ENCODE results near the gene PLEKHA5.
"Not testable (repeated sequence)": the region's sequence is repeated elsewhere in the genome, so short reads cannot be mapped to it uniquely, and the experiment has no call there.

The PLEKHA5 gene

DNA sequence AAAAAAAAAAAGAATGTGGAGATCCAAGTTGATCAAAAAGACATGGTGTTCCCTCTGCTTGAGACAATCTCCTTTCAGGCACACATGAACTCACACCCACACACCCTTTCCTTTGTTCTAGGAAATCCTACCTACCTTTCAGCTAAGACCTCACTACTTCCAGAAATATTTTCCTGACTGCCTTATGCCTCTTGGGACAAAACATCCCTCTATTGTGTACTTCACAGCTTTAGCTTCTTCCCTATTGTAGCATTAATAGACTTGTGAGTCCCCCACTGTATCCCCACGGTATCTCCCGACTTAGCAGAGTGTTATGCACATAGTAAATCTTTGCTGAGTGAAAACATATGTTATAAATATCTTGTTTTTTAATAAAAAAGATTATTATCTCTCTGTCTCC lies 264.9 kb downstream of the PLEKHA5 start:
- DNase-seq (ENCODE audit: low spot score), result no peak
- in situ Hi-C loops (cut with MboI; ENCODE audit: low pct_unique_long_range_greater_than_20kb, low sequenced_read_pairs, unreplicated experiment), result no loop called here
- TF ChIP-seq, protein P1, sequence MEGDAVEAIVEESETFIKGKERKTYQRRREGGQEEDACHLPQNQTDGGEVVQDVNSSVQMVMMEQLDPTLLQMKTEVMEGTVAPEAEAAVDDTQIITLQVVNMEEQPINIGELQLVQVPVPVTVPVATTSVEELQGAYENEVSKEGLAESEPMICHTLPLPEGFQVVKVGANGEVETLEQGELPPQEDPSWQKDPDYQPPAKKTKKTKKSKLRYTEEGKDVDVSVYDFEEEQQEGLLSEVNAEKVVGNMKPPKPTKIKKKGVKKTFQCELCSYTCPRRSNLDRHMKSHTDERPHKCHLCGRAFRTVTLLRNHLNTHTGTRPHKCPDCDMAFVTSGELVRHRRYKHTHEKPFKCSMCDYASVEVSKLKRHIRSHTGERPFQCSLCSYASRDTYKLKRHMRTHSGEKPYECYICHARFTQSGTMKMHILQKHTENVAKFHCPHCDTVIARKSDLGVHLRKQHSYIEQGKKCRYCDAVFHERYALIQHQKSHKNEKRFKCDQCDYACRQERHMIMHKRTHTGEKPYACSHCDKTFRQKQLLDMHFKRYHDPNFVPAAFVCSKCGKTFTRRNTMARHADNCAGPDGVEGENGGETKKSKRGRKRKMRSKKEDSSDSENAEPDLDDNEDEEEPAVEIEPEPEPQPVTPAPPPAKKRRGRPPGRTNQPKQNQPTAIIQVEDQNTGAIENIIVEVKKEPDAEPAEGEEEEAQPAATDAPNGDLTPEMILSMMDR (IDR thresholded peaks at IDR 0.05; ENCODE audit: extremely low read depth, insufficient read depth, missing control alignments), result no peak

DNA sequence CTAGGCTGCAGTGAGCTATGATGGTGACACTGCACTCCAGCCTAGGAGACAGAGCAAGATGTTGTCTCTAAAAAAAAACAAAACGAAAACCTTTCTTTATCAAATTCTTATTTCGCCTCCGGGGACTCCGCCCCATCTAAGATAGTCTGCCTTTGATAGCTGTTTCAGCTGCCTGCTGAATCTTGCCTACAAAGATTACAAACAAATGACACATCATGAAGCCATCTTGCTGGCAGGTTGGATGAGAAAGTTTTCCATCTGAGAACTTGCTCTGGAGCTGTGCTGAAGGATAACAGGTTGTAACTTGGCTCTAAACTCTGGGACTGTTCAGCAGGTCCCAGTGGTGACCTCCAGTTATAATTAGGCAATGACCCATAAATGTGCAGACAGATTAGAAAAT lies 268.0 kb downstream of the PLEKHA5 start:
- no peak for DNase-seq (ENCODE audit: low spot score)
- in situ Hi-C loops (cut with MboI; ENCODE audit: low pct_unique_long_range_greater_than_20kb, low sequenced_read_pairs, unreplicated experiment), result no loop called here
- TF ChIP-seq, protein P1 (IDR thresholded peaks at IDR 0.05; ENCODE audit: extremely low read depth, insufficient read depth, missing control alignments), result no peak

DNA sequence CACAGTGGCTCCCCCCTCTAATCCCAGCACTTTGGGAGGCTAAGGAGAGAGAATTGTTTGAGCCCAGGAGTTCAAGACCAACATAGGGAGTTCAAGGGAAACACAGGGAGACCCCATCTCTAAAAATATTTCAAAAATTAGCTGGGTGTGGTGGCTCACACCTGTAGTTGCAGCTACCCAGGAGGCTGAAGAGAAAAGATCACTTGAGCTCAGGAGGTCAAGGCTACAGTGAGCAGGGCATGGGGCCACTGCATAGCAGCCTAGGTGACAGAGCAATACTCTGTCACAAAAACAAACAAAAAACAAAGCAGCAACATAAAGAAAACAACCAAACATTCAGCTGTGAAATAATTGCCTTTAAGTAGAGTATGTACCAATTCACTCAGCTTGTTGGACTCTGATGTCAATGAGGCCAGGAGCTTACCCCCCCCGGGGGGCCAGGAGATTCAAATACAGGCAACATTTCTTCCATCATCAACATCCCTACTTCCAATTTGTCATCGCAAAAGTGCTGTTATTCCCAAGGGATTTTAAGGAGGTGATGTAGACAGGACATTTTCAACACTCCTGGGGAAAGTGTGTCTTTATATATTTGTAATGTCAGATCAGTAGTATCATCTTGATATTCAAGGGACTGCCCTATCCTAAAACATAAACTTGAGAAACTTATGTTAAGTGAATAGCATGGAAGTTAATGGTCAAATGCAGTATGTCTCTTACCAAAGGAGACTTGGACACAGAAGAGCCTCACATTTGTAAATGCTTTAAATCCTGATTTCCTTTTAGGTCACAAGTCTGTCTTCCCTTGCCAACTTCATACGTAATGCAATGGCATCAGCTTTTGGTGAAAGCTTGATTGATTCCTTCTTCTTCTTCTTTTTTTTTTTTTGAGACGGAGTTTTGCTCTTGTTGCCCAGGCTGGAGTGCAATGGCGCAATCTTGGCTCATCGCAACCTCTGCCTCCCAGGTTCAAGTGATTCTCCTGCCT lies 269.1 kb downstream of the PLEKHA5 start:
- in situ Hi-C loops (cut with MboI; ENCODE audit: low pct_unique_long_range_greater_than_20kb, low sequenced_read_pairs, unreplicated experiment), result no loop called here
- TF ChIP-seq, protein P1 (IDR thresholded peaks at IDR 0.05; ENCODE audit: extremely low read depth, insufficient read depth, missing control alignments), result no peak
- DNase-seq (ENCODE audit: low spot score), result no peak

DNA sequence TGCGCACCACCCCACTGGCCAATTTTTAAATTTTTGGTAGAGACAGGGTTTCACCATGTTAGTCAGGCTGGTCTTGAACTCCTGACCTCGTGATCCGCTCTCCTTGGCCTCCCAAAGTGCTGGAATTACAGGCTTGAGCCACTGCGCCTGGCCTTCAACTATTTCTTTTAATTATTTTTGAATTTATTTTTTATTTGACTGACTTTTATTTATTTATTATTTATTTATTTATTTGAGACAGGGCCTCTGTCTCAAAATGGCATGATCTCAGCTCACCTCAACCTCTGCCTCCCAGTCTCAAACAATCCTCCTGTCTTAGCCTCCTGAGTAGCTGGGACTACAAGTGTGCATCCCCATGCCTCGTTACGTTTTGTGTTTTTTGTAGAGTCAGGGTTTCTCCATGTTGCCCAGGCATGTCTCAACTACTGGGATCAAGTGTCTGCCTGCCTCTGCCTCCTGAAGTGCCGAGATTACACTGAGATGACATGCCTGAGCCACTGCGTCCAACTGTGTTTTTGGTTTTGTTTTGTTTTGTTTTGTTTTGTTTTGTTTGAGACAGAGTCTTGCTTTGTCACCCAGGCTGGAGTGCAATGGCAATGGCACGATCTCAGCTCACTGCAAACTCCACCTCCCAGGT lies 271.2 kb downstream of the PLEKHA5 start:
- DNase-seq (ENCODE audit: low spot score); in situ Hi-C loops (cut with MboI; ENCODE audit: low pct_unique_long_range_greater_than_20kb, low sequenced_read_pairs, unreplicated experiment): not testable (repeated sequence)

DNA sequence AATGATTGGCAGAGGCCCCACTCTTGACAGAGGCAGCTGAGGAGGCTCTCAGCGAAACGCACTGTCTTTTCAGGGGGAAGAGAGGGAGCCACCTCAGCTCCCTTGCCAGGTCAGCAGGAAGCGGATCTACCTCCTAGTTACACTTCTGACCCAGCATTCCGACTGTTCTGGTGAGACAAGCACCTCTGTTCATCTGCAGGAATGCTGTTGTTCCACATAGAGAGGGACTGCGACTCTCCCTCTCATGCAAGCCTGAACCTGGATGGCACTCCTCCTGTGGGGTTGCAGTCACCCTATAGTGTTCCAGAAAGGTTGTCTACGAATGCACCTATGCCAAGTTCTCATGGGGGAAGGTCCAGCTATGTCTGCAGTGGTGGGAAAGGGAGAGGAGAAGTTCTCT lies 272.7 kb downstream of the PLEKHA5 start:
- in situ Hi-C loops (cut with MboI; ENCODE audit: low pct_unique_long_range_greater_than_20kb, low sequenced_read_pairs, unreplicated experiment), result no loop called here
- no peak for DNase-seq (ENCODE audit: low spot score)
- TF ChIP-seq, protein P1 (IDR thresholded peaks at IDR 0.05; ENCODE audit: extremely low read depth, insufficient read depth, missing control alignments), result no peak

DNA sequence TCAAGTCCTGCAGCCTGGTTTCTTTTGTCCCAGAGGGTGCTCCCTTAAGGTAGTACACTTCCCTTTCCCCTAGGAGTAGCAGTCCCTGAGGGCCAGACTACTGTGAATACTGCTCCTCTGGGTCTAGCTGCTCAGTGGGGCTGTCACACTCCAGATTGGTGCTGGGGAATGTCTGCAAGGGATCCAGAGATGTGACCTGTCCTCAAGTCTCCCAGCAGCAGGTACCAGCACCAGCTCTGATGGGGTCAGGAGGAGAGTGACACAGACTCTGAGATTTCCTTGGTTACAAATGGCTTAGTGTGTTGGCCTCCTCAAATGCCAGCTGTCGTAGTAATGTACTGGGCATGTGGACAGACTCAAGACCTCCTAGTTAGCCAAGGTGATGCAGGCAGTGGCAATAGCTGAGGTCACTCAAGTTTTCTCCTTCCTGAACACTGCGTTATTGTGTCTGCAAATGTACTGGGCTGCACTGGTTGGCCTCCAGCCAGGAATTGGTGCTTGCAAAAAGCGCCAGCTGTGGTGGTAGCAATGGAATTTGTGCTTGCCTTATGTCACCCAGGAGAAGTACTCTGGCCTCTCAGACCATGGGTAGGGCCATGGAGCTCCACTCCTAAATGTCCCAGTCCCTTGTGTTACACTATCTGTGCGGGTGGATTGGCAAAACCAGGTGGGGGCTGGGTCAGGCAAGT lies 273.4 kb downstream of the PLEKHA5 start:
- TF ChIP-seq, protein P1 (IDR thresholded peaks at IDR 0.05; ENCODE audit: extremely low read depth, insufficient read depth, missing control alignments), result no peak
- in situ Hi-C loops (cut with MboI; ENCODE audit: low pct_unique_long_range_greater_than_20kb, low sequenced_read_pairs, unreplicated experiment), result no loop called here
- no peak for DNase-seq (ENCODE audit: low spot score)
